Endothelial cell of umbilical vein (primary cell): Measurements from ENCODE around the gene ADORA2A.

ENCODE experiments used
- CTCF ChIP-seq, 2 donors: IDR thresholded peaks; 1 replicate in 1 of 2; 2 replicates in 1 of 2; pipeline ENCODE4 v1.5.1; 2011; ENCODE audit warnings: low read length in 2 of 2, mild to moderate bottlenecking in 2 of 2, moderate library complexity in 2 of 2, control low read depth in 1 of 2, inconsistent platforms in 1 of 2, low read depth in 1 of 2; ENCODE audit not compliant: insufficient read depth in 1 of 2; ENCODE audit errors: extremely low read depth in 1 of 2
- POLR2A ChIP-seq: IDR thresholded peaks from 2 replicates; pipeline ENCODE4 v1.6.1; 2012; ENCODE audit warnings: low read depth, mild to moderate bottlenecking, control low read depth, low read length

- TF ChIP-seq CTCF (IDR thresholded peaks at IDR 0.05; ENCODE audit: extremely low read depth in 1 of 2, insufficient read depth in 1 of 2, low read depth in 1 of 2, low read length in 2 of 2) = no peak
- TF ChIP-seq POLR2A = no peak
These were observed 26.4 kb upstream of the ADORA2A start for GRCh38 chr22:24400726-24401596.
